ENCODE results near the gene ATG4C.

DNA sequence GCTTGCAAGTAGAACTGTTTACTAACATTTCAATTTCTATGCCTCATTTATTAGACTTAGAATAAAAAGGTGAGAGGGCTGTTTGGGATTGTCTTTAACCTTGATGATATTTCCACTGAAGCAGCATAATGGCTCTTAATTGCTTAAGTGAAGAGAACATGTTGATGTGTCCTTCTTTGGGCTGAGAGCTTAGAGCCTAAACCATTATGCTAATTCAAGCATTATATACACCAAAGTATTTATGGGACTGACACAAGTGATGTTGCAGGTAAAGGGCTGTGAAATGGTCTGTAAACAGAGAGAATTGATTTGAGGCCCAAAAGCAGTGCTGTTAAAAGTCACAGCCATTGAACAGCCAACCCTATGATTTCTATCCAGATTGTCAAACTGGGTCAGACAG lies 113.9 kb downstream of the ATG4C start:
- TF ChIP-seq, protein P1, sequence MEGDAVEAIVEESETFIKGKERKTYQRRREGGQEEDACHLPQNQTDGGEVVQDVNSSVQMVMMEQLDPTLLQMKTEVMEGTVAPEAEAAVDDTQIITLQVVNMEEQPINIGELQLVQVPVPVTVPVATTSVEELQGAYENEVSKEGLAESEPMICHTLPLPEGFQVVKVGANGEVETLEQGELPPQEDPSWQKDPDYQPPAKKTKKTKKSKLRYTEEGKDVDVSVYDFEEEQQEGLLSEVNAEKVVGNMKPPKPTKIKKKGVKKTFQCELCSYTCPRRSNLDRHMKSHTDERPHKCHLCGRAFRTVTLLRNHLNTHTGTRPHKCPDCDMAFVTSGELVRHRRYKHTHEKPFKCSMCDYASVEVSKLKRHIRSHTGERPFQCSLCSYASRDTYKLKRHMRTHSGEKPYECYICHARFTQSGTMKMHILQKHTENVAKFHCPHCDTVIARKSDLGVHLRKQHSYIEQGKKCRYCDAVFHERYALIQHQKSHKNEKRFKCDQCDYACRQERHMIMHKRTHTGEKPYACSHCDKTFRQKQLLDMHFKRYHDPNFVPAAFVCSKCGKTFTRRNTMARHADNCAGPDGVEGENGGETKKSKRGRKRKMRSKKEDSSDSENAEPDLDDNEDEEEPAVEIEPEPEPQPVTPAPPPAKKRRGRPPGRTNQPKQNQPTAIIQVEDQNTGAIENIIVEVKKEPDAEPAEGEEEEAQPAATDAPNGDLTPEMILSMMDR (IDR thresholded peaks at IDR 0.05) = no peak
- TF ChIP-seq POLR2AphosphoS5 (IDR thresholded peaks at IDR 0.05) (no peak), POLR2A (IDR thresholded peaks at IDR 0.05) (no peak)

Measured in breast epithelium (tissue), 3 donors.